Activated naive CD4-positive, alpha-beta T cell treated with anti-CD3 and anti-CD28 coated beads, Interleukin-2, amount 50 U/mL, for 72 hours (primary cell): ENCODE results near the gene FNDC7. TPM values are rescaled to one million over a fixed set of nuclear protein-coding genes. Genes with fewer than 3 reads are reported as not detected.
"Not testable (repeated sequence)": the region's sequence is repeated elsewhere in the genome, so short reads cannot be mapped to it uniquely, and the experiment has no call there.

Experiments used
- ATAC-seq, 2 donors: fragments of 150-1000 bp; cut with Tn5 transposase; 2 replicates each; pipeline ENCODE4 v1.10.0; 2021; ENCODE audit warnings: mild to moderate bottlenecking in 2 of 2, moderate library complexity in 2 of 2
- DNase-seq, 2 donors: peaks; one replicate each; pipeline ENCODE4 v3.0.0; 2021 to 2022; ENCODE audit warnings: low spot score in 2 of 2
- H3K27ac Mint-ChIP-seq, 2 donors: one replicate each; pipeline ENCODE4 v1.8.0; 2022; ENCODE audit warnings: mild to moderate bottlenecking in 2 of 2, mixed read lengths in 2 of 2
- H3K36me3 Mint-ChIP-seq, 2 donors: one replicate each; pipeline ENCODE4 v1.8.0; 2022; ENCODE audit warnings: mixed read lengths in 2 of 2
- H3K9me3 Mint-ChIP-seq, 2 donors: one replicate each; pipeline ENCODE4 v1.8.0; 2022; ENCODE audit warnings: mixed read lengths in 2 of 2
- total RNA-seq, 2 donors: library from RNA; stranded (reverse); gene quantifications; one replicate each; pipeline ENCODE4 v1.2.3, GENCODE V29; 2022

FNDC7 gene
- total RNA-seq = under 1 TPM; 0.07 to 0.31 TPM

- no peak for ATAC-seq
- Mint-ChIP-seq H3K36me3 (no peaks in the 10 kb centered on the region), H3K27ac (no peak within 1 kb of the TSS), H3K9me3 (no peaks in the 10 kb centered on the region)
- no peak for DNase-seq
These were observed at the start of gene FNDC7 for GRCh38 chr1:108712606-108713150. Gene FNDC7 (plus strand): TSS chr1:108712908. CDS start chr1:108712934, 26 bp downstream.

DNA sequence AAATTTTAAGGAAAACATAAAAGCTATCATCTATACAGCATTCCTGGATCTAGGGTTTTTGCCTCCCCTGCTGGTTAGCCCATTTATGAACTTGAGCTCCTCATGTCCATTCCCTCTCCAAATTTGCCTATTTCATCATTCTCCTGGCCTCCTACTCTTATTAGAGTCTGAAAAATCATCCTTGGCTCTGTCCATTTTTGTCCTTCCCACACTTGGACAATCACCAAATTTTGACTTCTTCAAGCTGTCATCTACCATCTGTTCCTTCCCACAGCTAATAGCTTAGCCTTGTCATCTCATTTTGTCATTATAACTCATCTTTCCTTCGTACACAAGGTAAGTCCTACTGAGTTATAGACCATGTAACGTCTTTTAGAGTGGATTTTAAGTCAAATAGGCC lies 49.6 kb upstream of the FNDC7 start:
- ATAC-seq (no peak), DNase-seq (no peak)
- Mint-ChIP-seq H3K27ac (no peak overlapping the region), H3K36me3 (no peaks in the 10 kb centered on the region), H3K9me3 (peaks cover 0 to 4% of the 10 kb centered on the region in 2 donors)

DNA sequence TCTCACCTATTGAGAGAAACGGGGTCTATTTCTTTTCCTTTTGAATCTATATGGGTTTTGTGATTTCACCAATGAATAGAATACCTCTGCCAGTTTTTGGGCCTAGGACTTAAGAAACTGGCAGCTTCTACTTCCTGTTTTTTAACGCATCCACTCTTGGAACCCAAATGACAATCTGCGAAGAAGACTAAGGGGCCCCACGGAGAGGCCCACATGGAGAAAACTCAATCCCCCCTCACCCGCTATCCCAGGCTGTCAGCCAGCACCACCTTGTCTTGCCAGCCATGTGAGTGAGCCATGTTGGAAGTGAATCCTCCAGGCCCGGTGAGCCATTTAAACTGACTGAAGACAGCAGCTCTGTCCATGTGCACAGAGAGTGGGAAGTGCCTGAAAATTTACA lies 48.2 kb upstream of the FNDC7 start:
- ATAC-seq (no peak), DNase-seq (no peak)
- Mint-ChIP-seq H3K9me3 (peaks cover 0 to 4% of the 10 kb centered on the region in 2 donors), H3K27ac (peak overlapping the region in 1 of 2 donors; percentile 54), H3K36me3 (no peaks in the 10 kb centered on the region)

GRCh38 chr1:108665067-108665466 lies 47.6 kb upstream of the FNDC7 start:
- peak overlapping the region in 1 of 2 donors; percentile 54 for H3K27ac Mint-ChIP-seq
- DNase-seq (no peak), ATAC-seq (no peak)
- no peaks in the 10 kb centered on the region for H3K36me3 Mint-ChIP-seq
- peaks cover 0 to 4% of the 10 kb centered on the region in 2 donors for H3K9me3 Mint-ChIP-seq

- Mint-ChIP-seq H3K27ac (no peak overlapping the region), H3K36me3 (no peaks in the 10 kb centered on the region), H3K9me3 (peaks cover 0 to 4% of the 10 kb centered on the region in 2 donors)
- ATAC-seq (no peak), DNase-seq (no peak)
These were observed 46.9 kb upstream of the FNDC7 start for GRCh38 chr1:108665771-108666170.

- not testable (repeated sequence) for H3K27ac Mint-ChIP-seq, H3K36me3 Mint-ChIP-seq, DNase-seq, ATAC-seq, H3K9me3 Mint-ChIP-seq
These were observed 45.3 kb upstream of the FNDC7 start for GRCh38 chr1:108667422-108667821.

DNA sequence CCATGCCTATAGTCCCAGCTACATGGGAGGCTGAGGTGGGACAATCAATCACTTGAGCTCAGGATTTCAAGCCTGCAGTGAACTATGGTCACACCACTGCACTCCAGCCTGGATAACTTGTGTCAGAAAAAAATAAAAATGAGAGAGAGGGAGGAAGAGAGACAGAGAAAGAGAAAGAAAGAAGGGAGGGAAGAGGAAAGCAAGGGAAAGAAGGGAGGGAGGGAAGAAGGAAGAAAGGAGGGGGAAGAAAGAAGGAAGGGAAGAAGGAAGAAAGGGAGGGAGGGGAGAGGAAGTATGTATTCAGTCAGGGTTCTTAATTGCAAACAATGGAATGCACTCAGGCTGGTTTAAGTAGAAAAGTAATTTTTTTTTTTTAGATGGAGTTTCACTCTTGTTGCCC lies 43.9 kb upstream of the FNDC7 start:
- H3K27ac Mint-ChIP-seq = peak overlapping the region in 1 of 2 donors; percentile 27
- H3K9me3 Mint-ChIP-seq = peaks cover 0 to 4% of the 10 kb centered on the region in 2 donors
- H3K36me3 Mint-ChIP-seq = no peaks in the 10 kb centered on the region
- DNase-seq = no peak
- ATAC-seq = no peak

DNA sequence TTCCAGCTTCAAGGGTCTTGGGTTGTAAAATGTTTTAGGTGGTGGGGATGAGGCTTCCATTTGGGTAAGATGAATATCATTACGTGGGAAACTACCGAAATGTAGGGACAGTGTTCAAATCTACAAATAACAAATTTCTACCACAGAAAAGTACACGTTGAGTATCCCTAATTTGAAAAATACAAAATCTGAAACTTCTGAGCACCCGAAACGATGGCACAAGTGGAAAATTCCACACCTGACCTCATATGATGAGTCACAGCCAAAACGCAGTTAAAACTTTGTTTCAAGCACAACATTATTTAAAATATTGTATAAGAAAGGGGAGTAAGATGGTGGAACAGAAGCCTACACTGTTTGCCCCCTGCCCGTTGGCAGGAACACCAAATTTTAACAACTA lies 43.0 kb upstream of the FNDC7 start:
- Mint-ChIP-seq H3K9me3 (peaks cover 0 to 4% of the 10 kb centered on the region in 2 donors), H3K36me3 (no peaks in the 10 kb centered on the region), H3K27ac (peak overlapping the region; percentile 62 to 70)
- DNase-seq = no peak
- peak; percentile 34 to 51 for ATAC-seq

DNA sequence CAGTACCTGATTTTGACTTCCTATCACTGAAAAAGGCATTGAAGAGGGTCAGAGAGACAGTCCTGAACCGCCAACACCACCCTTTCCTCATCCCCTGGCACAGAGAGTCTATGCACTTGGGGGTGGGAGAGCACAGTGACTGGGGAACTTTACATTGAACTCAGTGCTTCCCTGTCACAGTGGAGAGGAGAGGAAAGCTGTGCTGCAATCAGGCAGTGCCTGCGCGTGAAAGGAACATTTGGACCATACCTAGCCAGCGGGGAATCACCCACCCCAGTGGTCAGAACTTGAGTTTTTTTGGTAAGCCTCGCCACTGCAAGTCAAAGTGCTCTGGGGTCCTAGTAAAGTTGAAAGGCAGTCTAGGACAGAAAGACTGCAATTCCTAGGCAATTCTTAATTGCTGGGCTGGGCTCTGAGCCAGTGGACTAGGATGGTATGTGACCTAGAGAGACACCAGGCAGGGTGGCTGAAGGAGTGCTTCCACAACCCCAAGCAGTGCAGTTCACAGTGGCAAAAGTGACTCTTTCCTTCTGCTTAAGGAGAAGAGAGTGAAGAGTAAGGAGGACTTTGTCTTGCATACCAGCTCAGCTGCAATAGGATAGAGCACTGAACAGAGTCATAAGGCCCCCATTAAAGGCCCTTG lies 42.5 kb upstream of the FNDC7 start:
- H3K27ac Mint-ChIP-seq = peak overlapping the region; percentile 62 to 70
- DNase-seq = no peak
- ATAC-seq = peak; percentile 5 to 16
- H3K36me3 Mint-ChIP-seq = no peaks in the 10 kb centered on the region
- H3K9me3 Mint-ChIP-seq = peaks cover 0 to 4% of the 10 kb centered on the region in 2 donors

GRCh38 chr1:108671143-108671542 lies 41.6 kb upstream of the FNDC7 start:
- peaks cover 0 to 4% of the 10 kb centered on the region in 2 donors for H3K9me3 Mint-ChIP-seq
- H3K27ac Mint-ChIP-seq = no peak overlapping the region
- no peaks in the 10 kb centered on the region for H3K36me3 Mint-ChIP-seq
- DNase-seq (no peak), ATAC-seq (no peak)

DNA sequence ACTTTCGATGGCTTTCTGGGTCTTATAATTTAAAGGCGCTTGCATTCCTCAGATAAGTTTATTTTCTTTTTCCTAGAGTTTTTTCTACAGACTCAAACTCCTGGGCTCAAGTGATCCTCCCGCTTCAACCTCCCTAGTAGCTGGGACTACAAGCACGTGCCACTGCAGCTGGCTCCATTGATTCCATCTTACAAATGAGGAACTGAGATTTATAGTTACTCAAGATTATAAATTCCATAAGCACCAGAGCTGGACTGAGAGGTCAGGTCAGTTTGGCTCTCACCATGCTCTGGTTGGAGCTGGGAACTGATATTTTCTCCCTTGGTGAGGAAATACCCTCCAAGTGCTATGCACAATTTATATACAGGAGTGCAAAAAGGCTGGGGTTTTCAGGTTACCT lies 34.0 kb upstream of the FNDC7 start:
- Mint-ChIP-seq H3K36me3 (no peaks in the 10 kb centered on the region), H3K27ac (no peak overlapping the region), H3K9me3 (no peaks in the 10 kb centered on the region)
- DNase-seq = no peak
- no peak for ATAC-seq

GRCh38 chr1:108679586-108680213 lies 33.0 kb upstream of the FNDC7 start:
- H3K36me3 Mint-ChIP-seq = no peaks in the 10 kb centered on the region
- ATAC-seq = peak in 1 of 2 donors; percentile 57

GRCh38 chr1:108681701-108682100 lies 31.0 kb upstream of the FNDC7 start:
- not testable (repeated sequence) for H3K36me3 Mint-ChIP-seq, H3K9me3 Mint-ChIP-seq, DNase-seq, H3K27ac Mint-ChIP-seq, ATAC-seq

More at GRCh38 chr1:108679586-108680213, 33.0 kb upstream of the FNDC7 start:
- Mint-ChIP-seq H3K27ac (peak overlapping the region in 1 of 2 donors; percentile 76), H3K9me3 (no peaks in the 10 kb centered on the region)
- DNase-seq = no peak

- H3K27ac Mint-ChIP-seq = no peak overlapping the region
- ATAC-seq (no peak), DNase-seq (no peak)
- H3K9me3 Mint-ChIP-seq = no peaks in the 10 kb centered on the region
- no peaks in the 10 kb centered on the region for H3K36me3 Mint-ChIP-seq
These were observed 27.2 kb upstream of the FNDC7 start for GRCh38 chr1:108685529-108685928.

DNA sequence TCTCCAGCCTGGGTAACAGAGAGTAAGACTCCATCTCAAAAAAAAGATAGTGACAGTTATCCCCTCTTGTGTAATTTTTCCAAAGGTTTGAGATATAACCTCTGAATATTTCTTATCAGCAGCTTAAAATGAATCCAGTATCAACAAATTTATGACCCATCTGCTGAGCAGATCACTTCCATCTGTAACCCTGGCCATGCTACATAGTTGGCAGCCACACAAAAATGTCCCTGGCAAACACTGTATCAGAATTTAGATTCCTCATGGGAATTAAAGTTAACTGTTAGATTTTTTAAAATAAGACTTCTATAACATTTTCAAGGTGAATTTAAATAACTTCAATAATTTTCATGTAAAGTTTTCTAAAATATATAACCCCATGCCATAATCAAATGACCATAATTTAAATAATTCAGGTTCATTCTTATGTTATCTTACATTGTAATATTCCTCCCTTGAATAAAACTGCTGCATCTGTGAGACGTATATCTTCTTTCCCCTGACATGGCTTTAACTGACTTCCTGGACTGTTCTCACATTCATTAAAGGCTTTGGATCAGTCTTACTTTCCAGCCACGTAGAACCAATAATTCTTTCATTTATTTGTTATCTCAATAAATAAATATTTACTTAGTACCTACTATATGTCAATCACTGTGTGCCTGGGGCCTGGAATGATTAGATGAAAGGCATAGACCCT lies 25.9 kb upstream of the FNDC7 start:
- Mint-ChIP-seq H3K27ac (no peak overlapping the region), H3K36me3 (peaks cover 5 to 6% of the 10 kb centered on the region in 2 donors), H3K9me3 (no peaks in the 10 kb centered on the region)
- DNase-seq = no peak
- no peak for ATAC-seq

GRCh38 chr1:108691128-108691941 lies 21.4 kb upstream of the FNDC7 start:
- peak overlapping the region; percentile 99 to 100 for H3K27ac Mint-ChIP-seq
- peaks cover 36 to 41% of the 10 kb centered on the region in 2 donors for H3K36me3 Mint-ChIP-seq
- no peaks in the 10 kb centered on the region for H3K9me3 Mint-ChIP-seq
- ATAC-seq = peak; percentile 0
- no peak for DNase-seq
